ENCODE data around the gene MYL10. TPM values are rescaled to one million over a fixed set of nuclear protein-coding genes. Genes with fewer than 3 reads are reported as not detected.

Gene MYL10
- total RNA-seq, 4 donors from 2014 or later = not detected

GRCh38 chr7:101575168-101575567, 53.9 kb downstream of the MYL10 start:
- 30 to 33% methylated on average over 2 of the region's 2 CpGs for WGBS, 2 donors (ENCODE audit: low coverage in 1 of 2)
- H3K9me3 ChIP-seq = peaks cover 5 to 12% of the 10 kb centered on the region in 2 donors
- no peaks in the 10 kb centered on the region for H3K27me3 ChIP-seq
- no peak for TF ChIP-seq POLR2AphosphoS5 (IDR thresholded peaks at IDR 0.05)
- TF ChIP-seq EP300 (IDR thresholded peaks at IDR 0.05; ENCODE audit: low read depth) = no peak
- no peak for TF ChIP-seq CTCF (IDR thresholded peaks at IDR 0.05)
- no peak for TF ChIP-seq POLR2A (IDR thresholded peaks at IDR 0.05)
- H3K4me1 ChIP-seq = peaks cover 0 to 12% (median 4%) of the 10 kb centered on the region in 4 donors
- no peak for DNase-seq
- in situ Hi-C loops (cut with MboI; ENCODE audit: low pct_ligation_motif_present in 1 of 4, low pct_unique_long_range_greater_than_20kb in 1 of 4, low sequenced_read_pairs in 3 of 4) (no loop called here), intact Hi-C loops (cut with DNase I; ENCODE audit: low total_unique reads) (no loop called here)
- no peaks in the 10 kb centered on the region for H3K36me3 ChIP-seq
- peak overlapping the region in 2 of 4 donors; percentile 5 to 12 for H3K27ac ChIP-seq
- H3K4me3 ChIP-seq = no peak overlapping the region

GRCh38 chr7:101572156-101572555, 56.9 kb downstream of the MYL10 start:
- WGBS, 2 donors (ENCODE audit: low coverage in 1 of 2) = 88 to 96% methylated on average over 2 of the region's 2 CpGs
- TF ChIP-seq EP300 (IDR thresholded peaks at IDR 0.05; ENCODE audit: low read depth) = no peak
- no peak for TF ChIP-seq CTCF (IDR thresholded peaks at IDR 0.05)
- no peak for TF ChIP-seq POLR2AphosphoS5 (IDR thresholded peaks at IDR 0.05)
- TF ChIP-seq POLR2A (IDR thresholded peaks at IDR 0.05) = no peak

DNA sequence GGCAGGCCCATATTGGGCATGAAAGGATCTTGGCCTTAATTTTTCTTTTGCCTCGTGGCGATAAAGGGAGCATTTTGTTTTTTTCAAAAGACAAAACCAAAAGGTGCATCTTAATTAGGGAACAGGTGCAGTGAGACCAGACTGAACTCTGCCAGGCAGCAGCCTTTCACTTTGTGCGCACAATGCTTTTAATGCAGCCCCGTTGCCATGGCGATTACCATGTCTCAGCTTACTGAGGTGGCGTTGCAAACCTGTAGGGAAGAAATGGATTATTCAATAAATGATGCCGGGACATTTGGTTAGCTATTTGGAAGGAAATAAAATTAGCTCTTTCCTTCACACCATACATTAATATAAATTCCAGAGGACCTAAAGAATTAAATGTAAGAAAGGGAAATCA, 61.9 kb downstream of the MYL10 start:
- no peak overlapping the region for H3K4me3 ChIP-seq
- WGBS, 2 donors (ENCODE audit: low coverage in 1 of 2) = 72 to 80% methylated on average over 5 to 7 of the region's 7 CpGs
- peaks cover 0 to 5% of the 10 kb centered on the region in 2 donors for H3K9me3 ChIP-seq
- H3K27me3 ChIP-seq = peaks cover 2% of the 10 kb centered on the region
- H3K36me3 ChIP-seq = no peaks in the 10 kb centered on the region
- H3K4me1 ChIP-seq = no peaks in the 10 kb centered on the region
- in situ Hi-C loops (cut with MboI; ENCODE audit: low pct_ligation_motif_present in 1 of 4, low pct_unique_long_range_greater_than_20kb in 1 of 4, low sequenced_read_pairs in 3 of 4) = no loop called here
- intact Hi-C loops (cut with DNase I; ENCODE audit: low total_unique reads) = no loop called here
- TF ChIP-seq EP300 (IDR thresholded peaks at IDR 0.05; ENCODE audit: low read depth) (no peak), POLR2A (IDR thresholded peaks at IDR 0.05) (no peak), POLR2AphosphoS5 (IDR thresholded peaks at IDR 0.05) (no peak), CTCF (IDR thresholded peaks at IDR 0.05) (no peak)
- no peak overlapping the region for H3K27ac ChIP-seq
- DNase-seq = peak; percentile 1

More at GRCh38 chr7:101572156-101572555, 56.9 kb downstream of the MYL10 start:
- no peak for DNase-seq
- in situ Hi-C loops (cut with MboI; ENCODE audit: low pct_ligation_motif_present in 1 of 4, low pct_unique_long_range_greater_than_20kb in 1 of 4, low sequenced_read_pairs in 3 of 4) = no loop called here
- Histone ChIP-seq H3K4me3 (no peak overlapping the region), H3K9me3 (peaks cover 5 to 12% of the 10 kb centered on the region in 2 donors), H3K4me1 (peaks cover 0 to 12% (median 4%) of the 10 kb centered on the region in 4 donors), H3K27ac (no peak overlapping the region), H3K36me3 (no peaks in the 10 kb centered on the region), H3K27me3 (peaks cover 2% of the 10 kb centered on the region)
- intact Hi-C loops (cut with DNase I; ENCODE audit: low total_unique reads) = no loop called here

DNA sequence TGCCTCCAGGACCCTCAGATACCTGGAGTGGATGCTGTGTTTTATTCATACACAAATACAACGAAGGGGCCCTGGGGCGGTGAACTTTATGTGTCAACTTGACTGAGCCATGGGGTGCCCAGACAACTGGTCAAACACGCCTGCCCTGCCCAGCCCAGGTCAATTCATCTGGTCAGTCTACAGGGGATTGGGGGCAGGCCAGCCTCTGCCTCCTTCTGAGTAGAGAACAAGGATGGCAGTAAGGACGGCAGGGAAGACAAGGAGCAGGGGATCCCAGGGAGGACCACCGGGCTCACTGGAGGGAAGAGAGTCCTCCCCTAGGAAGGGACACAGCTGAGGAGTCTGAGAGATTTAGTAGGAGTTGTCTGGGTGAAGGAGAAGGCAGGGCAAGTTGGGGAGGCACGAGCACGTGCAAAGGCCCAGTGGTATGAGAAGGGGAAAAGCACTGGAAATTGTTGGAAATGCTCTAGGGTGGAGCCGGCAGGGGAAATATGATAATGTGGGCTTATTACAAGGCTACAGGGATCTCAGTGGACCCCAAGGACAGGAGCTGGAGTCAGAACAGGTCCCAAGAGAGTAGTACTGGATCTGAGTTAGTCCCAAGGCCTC, 63.4 kb downstream of the MYL10 start:
- Histone ChIP-seq H3K27me3 (peaks cover 2% of the 10 kb centered on the region), H3K4me3 (no peak overlapping the region), H3K4me1 (no peaks in the 10 kb centered on the region), H3K36me3 (no peaks in the 10 kb centered on the region), H3K9me3 (no peaks in the 10 kb centered on the region), H3K27ac (no peak overlapping the region)
- TF ChIP-seq POLR2AphosphoS5 (IDR thresholded peaks at IDR 0.05) (no peak), POLR2A (IDR thresholded peaks at IDR 0.05) (no peak), EP300 (IDR thresholded peaks at IDR 0.05; ENCODE audit: low read depth) (no peak), CTCF (IDR thresholded peaks at IDR 0.05) (no peak)
- in situ Hi-C loops (cut with MboI; ENCODE audit: low pct_ligation_motif_present in 1 of 4, low pct_unique_long_range_greater_than_20kb in 1 of 4, low sequenced_read_pairs in 3 of 4) = no loop called here
- WGBS, 2 donors (ENCODE audit: low coverage in 1 of 2) = 80 to 100% methylated on average over 3 to 8 of the region's 8 CpGs
- intact Hi-C loops (cut with DNase I; ENCODE audit: low total_unique reads) = no loop called here
- peak; percentile 6 for DNase-seq

All from transverse colon (tissue), 4 donors.